ENCODE data around the gene TMEM184A. TPM values are rescaled to one million over a fixed set of nuclear protein-coding genes. Genes with fewer than 3 reads are reported as not detected.

TMEM184A gene
- polyA plus RNA-seq, 2 of the 4 experiments (the other 2 are of a cell fraction), result 14.3 to 18.4 TPM

GRCh38 chr7:1542841-1543747, 12.9 kb downstream of the TMEM184A start (continued):
- peak; percentile 77 for TF ChIP-seq BCL3 (IDR thresholded peaks at IDR 0.05)
- TF ChIP-seq RNF2 (IDR thresholded peaks at IDR 0.05; ENCODE audit: borderline replicate concordance, low read depth), result no peak
- no peak for TF ChIP-seq NR3C1 (IDR thresholded peaks at IDR 0.05)
- TF ChIP-seq HES2 (IDR thresholded peaks at IDR 0.05), result no peak
- TF ChIP-seq ELK1 (IDR thresholded peaks at IDR 0.05; ENCODE audit: low read depth, low read length), result no peak
- 0 out of 2 replicates have a peak, but pooled peaks have one; percentile 9 for TF ChIP-seq HOXB5 (CRISPR knock-in tag; IDR thresholded peaks at IDR 0.05)
- no peak for TF ChIP-seq NFE2L2 (conservative IDR thresholded peaks at IDR 0.05; ENCODE audit: low read length)
- no peak for TF ChIP-seq MAZ (IDR thresholded peaks at IDR 0.05; ENCODE audit: borderline replicate concordance, low read depth, low read length)
- peak; percentile 60 for TF ChIP-seq HOXA7 (CRISPR knock-in tag; IDR thresholded peaks at IDR 0.05)
- no peak for TF ChIP-seq KDM1A (IDR thresholded peaks at IDR 0.05; ENCODE audit: low read depth)
- no peak for TF ChIP-seq FOSL2 (IDR thresholded peaks at IDR 0.05)
- TF ChIP-seq FOSL2 (CRISPR knock-in tag; IDR thresholded peaks at IDR 0.05), result no peak
- no peak for TF ChIP-seq MAX (IDR thresholded peaks at IDR 0.05)
- peak; percentile 47; the same call in 1 of the 2 replicates for TF ChIP-seq TFCP2L1 (CRISPR knock-in tag; IDR thresholded peaks at IDR 0.05)
- TF ChIP-seq POLR2A (IDR thresholded peaks at IDR 0.05; ENCODE audit: low read length), result peak; percentile 27; the same call in 1 of the 2 replicates
- TF ChIP-seq TP53 (CRISPR knock-in tag; IDR thresholded peaks at IDR 0.05), result no peak
- TF ChIP-seq ESRRA (IDR thresholded peaks at IDR 0.05; ENCODE audit: borderline replicate concordance, low read length), result no peak
- no peak for TF ChIP-seq PHF8 (IDR thresholded peaks at IDR 0.05; ENCODE audit: borderline replicate concordance, low read depth)
- peak; percentile 76 for TF ChIP-seq FOSB (CRISPR knock-in tag; IDR thresholded peaks at IDR 0.05)
- TF ChIP-seq CTCF (IDR thresholded peaks at IDR 0.05), result peak; percentile 2; the same call in 1 of the 3 replicates

- POLR2A ChIA-PET, result no interaction called here
- no peaks in the 10 kb centered on the region for H3K9me3 ChIP-seq
- CTCF ChIA-PET, result interaction anchor here (1.2 to 18.4 kb wide), 2 partner anchors 15 to 37 kb away, joined by 3 to 204 read pairs; partner anchors contain the start of gene TMEM184A
- peaks cover 92% of the 10 kb centered on the region for H3K4me1 ChIP-seq
- FAIRE-seq (no peak), ATAC-seq (no peak), DNase-seq (ENCODE audit: low read depth in 1 of 2, low spot score in 1 of 2) (peak in 1 of 2 experiments; percentile 59)
- H3K4me2 ChIP-seq, result peak overlapping the region; percentile 1; the same call in 2 of the 3 replicates
- 88% methylated on average over 21 of the region's 21 CpGs for WGBS (ENCODE audit: missing lambda C conversion rate)
- H3K4me3 ChIP-seq, result no peak overlapping the region
- peak overlapping the region; percentile 97 to 98; a peak in 5 of 6 replicates for H3K27ac ChIP-seq
- TF ChIP-seq MYC (IDR thresholded peaks at IDR 0.05; ENCODE audit: borderline replicate concordance, low read length), result no peak
- TF ChIP-seq EHF (CRISPR knock-in tag; IDR thresholded peaks at IDR 0.05), result 0 out of 2 replicates have a peak, but pooled peaks have one; percentile 38
- TF ChIP-seq PBX3 (IDR thresholded peaks at IDR 0.05), result 0 out of 2 replicates have a peak, but pooled peaks have one; percentile 59
- TF ChIP-seq EP300 (IDR thresholded peaks at IDR 0.05), result no peak
- TF ChIP-seq EHMT2 (IDR thresholded peaks at IDR 0.05; ENCODE audit: low read depth), result no peak
- no peak; the same call in 1 of the 2 replicates for TF ChIP-seq HOXB13 (CRISPR knock-in tag; IDR thresholded peaks at IDR 0.05; ENCODE audit: low read depth)
- TF ChIP-seq CHD4 (IDR thresholded peaks at IDR 0.05; ENCODE audit: borderline replicate concordance), result no peak
- TF ChIP-seq POLR2AphosphoS2 (conservative IDR thresholded peaks at IDR 0.05; ENCODE audit: low read length), result no peak
- no peak for TF ChIP-seq REST (IDR thresholded peaks at IDR 0.05)
- TF ChIP-seq NFE2L2 (conservative IDR thresholded peaks at IDR 0.05; ENCODE audit: low read length), result no peak
Measured at GRCh38 chr7:1542329-1542728, 13.7 kb downstream of the TMEM184A start.

All from A549 (cell line).